Measurements from ENCODE around the gene ST8SIA6. TPM values are rescaled to one million over a fixed set of nuclear protein-coding genes. Genes with fewer than 3 reads are reported as not detected.
"Not testable (repeated sequence)": the region's sequence is repeated elsewhere in the genome, so short reads cannot be mapped to it uniquely, and the experiment has no call there.

Gene ST8SIA6
- total and polyA plus RNA-seq, 2 of the 8 experiments (the other 6 are each of a cell fraction or from before 2014, with no cell fraction given): 0.70 to 1.1 TPM

GRCh38 chr10:17321957-17322356 lies 132.4 kb downstream of the ST8SIA6 start:
- FAIRE-seq; H3K36me3 ChIP-seq (ENCODE audit: control insufficient read depth in 2 of 4, insufficient read depth in 4 of 4, low read length in 3 of 4); H3K9ac ChIP-seq (replicated peaks in 1 of 4; ENCODE audit: extremely low read depth in 1 of 4, low read depth in 3 of 4, low read length in 3 of 4); H3K14ac ChIP-seq (ENCODE audit: insufficient read length); DNase-seq (ENCODE audit: low read depth in 1 of 2, low spot score in 2 of 2); H4K91ac ChIP-seq (replicated peaks; ENCODE audit: insufficient read length, low read length); H3K23me2 ChIP-seq (ENCODE audit: low read depth, low read length); H2BK20ac ChIP-seq (ENCODE audit: low read length); H2BK5ac ChIP-seq (ENCODE audit: low read depth, low read length); H4K20me1 ChIP-seq (replicated peaks in 1 of 2; ENCODE audit: control insufficient read depth in 1 of 2, insufficient read depth in 2 of 2, low read length in 2 of 2); H2BK15ac ChIP-seq (ENCODE audit: low read length); H2AFZ ChIP-seq (ENCODE audit: low read length); H4K8ac ChIP-seq (ENCODE audit: extremely low read depth, insufficient read depth, low read length); H2BK12ac ChIP-seq (ENCODE audit: low read depth, low read length); POLR2A ChIA-PET (ENCODE audit: partially characterized antibody); H3K27ac ChIP-seq (ENCODE audit: low read depth, low read length); H3K56ac ChIP-seq (replicated peaks; ENCODE audit: insufficient read length, low read depth, low read length); H3K79me2 ChIP-seq (ENCODE audit: control insufficient read depth in 1 of 2, insufficient read depth in 2 of 2, low read length in 2 of 2); H3K4me2 ChIP-seq (ENCODE audit: insufficient read depth in 1 of 2, low read depth in 2 of 2, low read length in 2 of 2); H3K27me3 ChIP-seq (replicated peaks in 1 of 4; ENCODE audit: control insufficient read depth in 3 of 4, extremely low read depth in 1 of 4, insufficient read depth in 3 of 4, low read length in 3 of 4); H3K4me1 ChIP-seq (replicated peaks in 1 of 4; ENCODE audit: control insufficient read depth in 3 of 4, insufficient read depth in 4 of 4, low read length in 3 of 4); H3K4ac ChIP-seq (replicated peaks; ENCODE audit: insufficient read length, low read depth, low read length); H3K18ac ChIP-seq (ENCODE audit: extremely low read depth, low read length); H2AK5ac ChIP-seq (ENCODE audit: low read depth, low read length); H3K4me3 ChIP-seq (ENCODE audit: extremely low read depth in 1 of 4, insufficient read depth in 2 of 4, low read depth in 3 of 4, low read length in 4 of 4); H2BK120ac ChIP-seq (replicated peaks; ENCODE audit: low read depth, low read length); H4K5ac ChIP-seq (ENCODE audit: insufficient read length, low read depth, low read length); H3K23ac ChIP-seq (ENCODE audit: insufficient read length); H3K9me3 ChIP-seq (ENCODE audit: insufficient read depth in 2 of 2, low read depth in 1 of 2, low read length in 1 of 2); H3K79me1 ChIP-seq (ENCODE audit: low read depth, low read length): not testable (repeated sequence)
- WGBS, 2 experiments (ENCODE audit: extremely low coverage in 1 of 2, insufficient coverage in 1 of 2, insufficient read length in 1 of 2, insufficient replicate concordance in 2 of 2, low coverage in 1 of 2, low lambda C conversion rate in 2 of 2, missing lambda C conversion rate in 1 of 2): 82% methylated on average over 3 of the region's 3 CpGs; no CpG with 5 or more reads in 1 of the 2 experiments
- CTCF ChIA-PET (ENCODE audit: partially characterized antibody): interaction anchor here (1.4 to 1.9 kb wide), 2 partner anchors 33 to 57 kb away, joined by 3 to 4 read pairs; no protein-coding TSS in a partner anchor

All from H1 (cell line).